Medulla oblongata (tissue), 1 donor: ENCODE results near the gene SSR1.

ENCODE experiments used
- DNase-seq: peaks from one replicate; pipeline ENCODE4 v3.0.0-alpha.2; 2015; ENCODE audit errors: extremely low spot score

Gene SSR1

DNA sequence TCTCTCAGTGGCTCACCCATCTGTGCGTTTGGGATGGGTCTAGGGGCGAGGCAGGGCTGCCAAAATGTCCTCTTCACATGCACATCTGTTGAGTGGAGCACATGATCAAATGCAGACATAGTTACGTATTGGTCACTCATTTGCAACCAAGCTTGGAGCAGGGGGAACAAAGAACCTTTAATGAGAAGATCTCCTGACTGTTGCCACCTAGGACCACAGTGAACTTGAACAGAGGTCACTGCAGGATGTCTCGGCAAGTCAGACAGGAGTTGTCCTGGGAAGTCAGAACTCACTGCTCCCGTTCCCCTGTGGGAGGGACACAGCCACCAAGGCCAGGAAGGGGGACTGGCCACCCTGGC is 73.4 kb downstream of the SSR1 start:
- no peak for DNase-seq

- DNase-seq = peak; percentile 82
Observed at GRCh38 chr6:7238900-7239589, 74.0 kb downstream of the SSR1 start.

DNA sequence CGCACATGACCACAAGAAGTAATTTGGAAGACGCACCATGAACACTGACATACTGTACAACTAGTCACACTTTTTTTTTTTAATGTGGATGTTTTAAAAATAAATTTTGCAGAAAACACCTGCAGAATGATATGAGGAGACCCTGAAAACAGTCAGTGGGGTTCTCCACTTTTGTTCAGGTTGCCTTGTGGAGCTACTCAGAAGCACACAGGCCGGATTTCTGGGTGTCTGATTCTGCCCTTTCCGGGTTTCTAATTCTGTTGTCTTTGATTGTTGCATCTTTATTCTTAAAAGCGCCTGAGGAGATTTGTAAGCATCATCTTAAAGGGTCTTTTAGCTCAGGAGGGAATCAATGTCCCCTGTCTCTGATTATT is 74.5 kb downstream of the SSR1 start:
- no peak for DNase-seq

DNA sequence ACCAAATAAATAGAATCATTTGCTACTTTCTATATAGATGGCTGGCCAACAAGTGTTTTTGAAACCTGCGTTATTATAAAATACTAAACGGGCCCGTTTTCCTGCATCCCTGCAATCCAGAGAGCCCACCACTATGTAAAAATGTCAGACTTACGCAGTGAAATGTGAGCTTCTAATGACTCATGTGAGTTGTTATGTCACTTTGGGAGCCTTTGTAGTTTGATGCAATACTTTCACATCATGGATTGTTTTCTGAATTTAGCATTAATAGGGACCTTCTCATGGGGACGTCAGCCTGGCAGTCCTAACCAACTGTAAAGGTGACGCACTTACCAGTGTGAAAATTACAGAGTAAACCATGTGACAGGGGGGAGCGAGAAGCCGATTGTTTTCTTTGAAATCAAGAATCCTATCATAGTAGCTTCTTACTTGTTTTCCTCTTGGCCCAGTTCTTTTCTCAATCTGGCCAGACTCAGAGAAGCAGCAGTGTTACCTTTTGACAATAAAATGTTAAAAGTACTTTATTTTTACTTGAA is 75.3 kb downstream of the SSR1 start:
- DNase-seq = no peak

- DNase-seq = no peak
Observed at GRCh38 chr6:7236306-7237209, 76.4 kb downstream of the SSR1 start.

DNA sequence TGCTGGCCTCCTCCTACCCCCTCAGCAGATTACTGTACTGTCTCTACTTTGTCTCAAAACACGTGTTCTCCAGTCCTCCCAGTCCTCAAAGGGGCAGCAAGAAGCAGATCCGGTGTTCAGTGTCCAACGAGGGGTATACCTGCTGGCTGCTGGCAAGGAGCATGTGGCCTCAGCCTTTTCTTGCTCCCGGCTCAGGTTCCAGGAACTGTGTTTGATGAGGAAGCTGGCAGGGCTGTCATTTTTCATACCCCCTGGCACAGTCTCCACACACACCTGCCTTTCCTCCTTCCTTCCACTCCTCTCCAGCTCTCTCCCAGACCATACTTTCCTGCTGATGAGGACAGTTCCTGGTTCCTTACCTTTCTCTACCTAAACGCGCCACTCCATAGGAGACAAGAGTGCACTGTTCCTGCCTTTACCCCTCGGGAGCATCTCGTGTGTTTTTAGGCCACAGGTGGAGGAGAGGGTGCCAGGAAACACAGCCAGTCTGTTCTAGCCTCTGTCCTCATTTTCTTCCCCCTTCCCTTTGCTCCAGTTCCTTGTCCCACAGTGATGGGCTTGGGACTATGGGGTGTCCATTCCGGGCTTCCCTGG is 77.2 kb downstream of the SSR1 start:
- no peak for DNase-seq

GRCh38 chr6:7234547-7234946 is 78.5 kb downstream of the SSR1 start:
- no peak for DNase-seq

DNA sequence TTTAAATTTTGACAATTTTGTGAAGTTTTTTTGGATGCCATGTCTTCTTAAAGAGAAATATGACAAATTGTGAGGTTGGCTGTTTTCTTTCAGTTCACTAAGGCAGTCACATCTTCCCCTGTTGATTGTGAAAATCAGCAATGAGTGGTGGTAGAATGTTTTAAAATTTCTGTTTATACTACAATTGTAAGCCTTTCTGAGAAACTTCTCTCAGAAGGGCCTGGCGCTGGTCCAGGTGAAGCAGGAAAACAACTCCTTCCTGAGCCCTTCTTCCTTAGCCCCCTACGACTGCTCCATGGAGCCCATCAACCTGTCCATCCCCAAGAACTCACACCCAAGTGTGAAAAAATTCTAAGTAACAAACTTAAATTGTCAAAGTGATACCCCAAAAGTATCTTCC is 80.6 kb downstream of the SSR1 start:
- no peak for DNase-seq

DNA sequence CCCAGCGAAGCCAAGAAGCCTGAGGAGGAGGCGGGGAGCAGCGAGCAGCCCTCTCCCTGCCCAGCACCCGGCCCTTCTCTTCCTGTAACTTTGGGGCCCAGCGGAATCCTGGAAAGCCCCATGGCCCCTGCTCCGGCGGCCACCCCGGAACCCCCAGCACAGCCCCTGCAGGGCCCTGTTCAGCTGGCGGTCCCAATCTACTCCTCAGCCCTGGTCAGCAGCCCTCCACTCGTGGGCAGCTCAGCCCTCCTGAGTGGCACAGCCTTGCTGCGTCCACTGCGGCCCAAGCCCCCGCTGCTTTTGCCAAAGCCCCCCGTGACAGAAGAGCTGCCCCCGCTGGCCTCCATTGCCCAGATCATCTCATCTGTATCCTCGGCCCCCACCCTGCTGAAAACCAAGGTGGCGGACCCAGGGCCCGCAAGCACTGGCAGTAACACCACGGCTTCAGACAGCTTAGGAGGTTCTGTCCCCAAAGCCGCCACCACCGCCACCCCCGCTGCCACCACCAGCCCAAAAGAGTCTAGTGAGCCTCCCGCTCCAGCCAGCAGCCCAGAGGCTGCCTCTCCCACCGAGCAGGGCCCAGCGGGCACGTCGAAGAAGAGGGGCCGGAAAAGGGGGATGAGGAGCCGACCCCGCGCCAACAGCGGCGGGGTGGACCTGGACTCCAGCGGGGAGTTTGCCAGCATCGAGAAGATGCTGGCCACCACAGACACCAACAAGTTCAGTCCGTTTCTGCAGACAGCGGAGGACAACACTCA is 81.9 kb downstream of the SSR1 start:
- no peak for DNase-seq

DNA sequence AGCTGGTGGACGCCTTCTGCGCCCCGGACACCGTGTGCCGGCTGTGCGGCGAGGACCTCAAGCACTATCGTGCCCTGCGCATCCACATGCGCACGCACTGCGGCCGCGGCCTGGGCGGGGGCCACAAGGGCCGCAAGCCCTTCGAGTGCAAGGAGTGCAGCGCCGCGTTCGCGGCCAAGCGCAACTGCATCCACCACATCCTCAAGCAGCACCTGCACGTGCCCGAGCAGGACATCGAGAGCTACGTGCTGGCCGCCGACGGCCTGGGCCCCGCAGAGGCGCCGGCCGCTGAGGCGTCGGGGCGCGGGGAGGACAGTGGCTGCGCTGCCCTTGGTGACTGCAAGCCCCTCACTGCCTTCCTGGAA is 82.7 kb downstream of the SSR1 start:
- DNase-seq = no peak

DNA sequence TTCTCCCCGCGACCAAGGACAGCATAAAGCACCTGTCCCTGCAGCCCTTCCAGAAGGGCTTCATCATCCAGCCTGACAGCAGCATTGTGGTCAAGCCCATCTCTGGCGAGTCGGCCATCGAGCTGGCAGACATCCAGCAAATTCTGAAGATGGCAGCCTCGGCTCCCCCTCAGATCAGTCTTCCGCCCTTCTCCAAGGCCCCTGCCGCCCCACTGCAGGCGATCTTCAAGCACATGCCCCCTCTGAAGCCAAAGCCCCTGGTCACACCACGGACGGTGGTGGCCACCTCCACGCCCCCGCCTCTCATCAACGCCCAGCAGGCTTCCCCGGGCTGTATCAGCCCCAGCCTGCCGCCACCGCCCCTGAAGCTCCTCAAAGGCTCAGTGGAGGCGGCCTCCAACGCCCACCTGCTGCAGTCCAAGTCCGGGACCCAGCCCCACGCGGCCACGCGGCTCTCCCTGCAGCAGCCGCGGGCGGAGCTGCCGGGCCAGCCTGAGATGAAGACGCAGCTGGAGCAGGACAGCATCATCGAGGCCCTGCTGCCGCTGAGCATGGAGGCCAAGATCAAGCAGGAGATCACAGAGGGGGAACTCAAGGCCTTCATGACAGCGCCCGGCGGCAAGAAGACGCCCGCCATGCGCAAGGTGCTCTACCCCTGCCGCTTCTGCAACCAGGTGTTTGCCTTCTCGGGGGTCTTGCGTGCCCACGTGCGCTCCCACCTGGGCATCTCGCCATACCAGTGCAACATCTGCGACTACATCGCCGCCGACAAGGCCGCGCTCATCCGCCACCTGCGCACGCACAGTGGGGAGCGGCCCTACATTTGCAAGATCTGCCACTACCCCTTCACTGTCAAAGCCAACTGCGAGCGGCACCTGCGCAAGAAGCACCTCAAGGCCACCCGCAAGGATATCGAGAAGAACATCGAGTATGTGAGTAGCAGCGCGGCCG is 83.3 kb downstream of the SSR1 start:
- DNase-seq = no peak

DNA sequence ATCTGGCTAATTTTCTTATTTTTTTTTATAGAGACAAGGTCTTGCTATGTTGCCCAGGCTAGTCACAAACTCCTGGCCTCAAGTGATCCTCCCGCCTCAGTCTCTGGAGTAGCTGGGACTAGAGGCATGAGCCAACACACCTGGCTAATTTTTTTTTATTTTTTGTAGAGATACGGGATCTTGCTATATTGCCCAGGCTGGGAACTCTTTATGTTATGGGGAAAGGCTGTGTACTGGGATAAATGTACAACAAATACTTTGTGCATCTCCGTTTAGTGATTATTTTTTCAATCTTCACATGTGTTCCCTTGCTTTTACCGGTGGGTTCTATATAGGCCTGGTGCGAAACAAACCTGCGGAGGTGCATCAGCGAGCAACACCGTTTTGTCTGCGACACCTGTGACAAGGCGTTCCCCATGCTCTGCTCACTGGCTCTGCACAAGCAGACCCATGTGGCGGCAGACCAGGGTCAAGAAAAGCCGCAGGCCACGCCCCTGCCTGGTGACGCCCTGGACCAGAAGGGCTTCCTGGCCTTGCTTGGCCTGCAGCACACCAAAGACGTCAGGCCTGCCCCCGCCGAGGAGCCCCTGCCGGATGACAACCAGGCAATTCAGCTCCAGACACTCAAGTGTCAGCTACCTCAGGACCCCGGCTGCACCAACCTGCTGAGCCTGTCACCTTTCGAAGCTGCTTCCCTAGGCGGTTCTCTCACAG is 84.2 kb downstream of the SSR1 start:
- DNase-seq = no peak

DNA sequence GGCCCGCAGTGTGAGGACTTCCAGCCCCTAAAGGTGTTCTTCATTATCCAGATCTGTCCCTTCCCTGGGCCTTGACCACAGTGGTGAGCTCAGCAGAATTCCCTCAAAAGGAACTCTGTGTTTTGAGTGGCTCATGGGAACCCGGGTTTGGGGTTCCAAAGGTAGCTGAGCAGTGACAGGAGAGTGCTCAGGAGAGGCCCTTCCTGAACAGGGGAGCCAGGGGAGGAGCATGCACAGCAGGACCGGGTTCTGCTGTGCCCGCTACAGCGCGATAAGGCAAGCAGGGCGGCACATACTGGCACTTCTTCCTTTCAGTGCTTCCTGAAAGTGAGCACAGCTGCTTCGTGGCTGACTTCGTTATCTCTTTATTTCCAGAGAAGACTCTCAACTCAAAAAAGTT is 88.3 kb downstream of the SSR1 start:
- no peak for DNase-seq

DNA sequence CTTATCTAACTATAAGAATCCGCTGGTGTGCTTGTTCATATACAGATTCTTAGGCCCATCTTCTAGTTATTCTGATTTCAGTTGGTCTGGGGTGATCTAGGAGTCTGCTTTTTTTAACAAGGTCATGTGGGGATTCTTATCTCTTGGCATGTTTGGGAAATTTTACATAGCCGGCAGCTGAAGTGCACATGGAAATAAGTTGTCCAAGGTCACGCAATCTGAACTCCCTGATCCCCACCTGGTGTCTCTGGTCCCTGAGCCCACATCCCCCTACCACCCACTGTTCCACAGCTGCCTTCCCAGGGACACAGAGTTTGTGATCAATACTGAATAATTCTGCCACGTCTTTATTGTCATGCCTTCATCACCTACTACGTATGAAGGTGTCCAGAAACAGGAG is 90.8 kb downstream of the SSR1 start:
- no peak for DNase-seq

DNA sequence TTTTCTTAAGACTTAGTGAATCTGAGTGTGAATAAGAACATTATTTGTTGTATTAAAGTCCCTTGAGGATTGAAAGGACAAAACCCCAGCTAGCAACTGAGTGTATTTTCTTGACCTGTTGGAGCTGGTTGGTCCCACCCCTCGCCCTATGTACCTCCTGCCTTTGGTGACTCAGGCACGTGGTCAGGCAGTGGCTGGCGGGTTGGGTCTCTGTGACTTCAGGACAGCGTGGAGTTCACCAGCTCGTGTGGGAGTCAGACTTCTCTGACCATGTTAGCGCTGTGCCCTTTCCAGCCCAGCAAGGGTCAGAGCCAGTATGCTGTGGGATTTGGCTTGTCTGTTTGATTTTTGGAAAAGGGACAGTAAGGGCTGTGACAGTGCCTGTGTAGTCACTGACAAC is 93.7 kb downstream of the SSR1 start:
- DNase-seq = no peak

GRCh38 chr6:7218406-7218988 is 94.5 kb downstream of the SSR1 start:
- DNase-seq = no peak
